BJ (cell line): ENCODE data around the gene BCL2. TPM values are rescaled to one million over a fixed set of nuclear protein-coding genes. Genes with fewer than 3 reads are reported as not detected.

Experiments used
- CTCF ChIA-PET: fragments of 350-600 bp; formaldehyde crosslinking; extraction: SDS; loops from one replicate; lab custom pipeline; 2021; ENCODE audit warnings: antibody characterized with exemption, inconsistent platforms; lab: Yijun Ruan, JAX
- POLR2A ChIA-PET: fragments of 300-600 bp; sonication (Branson Sonifier 250); formaldehyde crosslinking; extraction: SDS; loops from one replicate; lab custom pipeline; 2021; ENCODE audit warnings: antibody characterized with exemption; lab: Charles Lee
- DNase-seq: peaks from one replicate; pipeline ENCODE4 v3.0.0-alpha.2; 2011; ENCODE audit warnings: low read depth
- H3K27me3 ChIP-seq: 2 replicates; pipeline ENCODE4 v1.6.0; 2011; ENCODE audit warnings: low read length; ENCODE audit not compliant: control insufficient read depth, insufficient read depth
- H3K36me3 ChIP-seq: 2 replicates; pipeline ENCODE4 v1.5.1; 2011; ENCODE audit warnings: low read length; ENCODE audit not compliant: control insufficient read depth, insufficient read depth
- H3K4me3 ChIP-seq: 2 replicates; pipeline ENCODE4 v1.5.1; 2011; ENCODE audit warnings: low read depth, mild to moderate bottlenecking, control low read depth, low read length
- polyA plus RNA-seq: library from polyadenylated mRNA; depleted of rRNA; stranded (reverse); fragments of >200 nt; gene quantifications from 2 replicates; pipeline ENCODE4 v1.2.3, GENCODE V29; 2011
- TF ChIP-seq, protein P1 (sequence below): IDR thresholded peaks from 2 replicates; pipeline ENCODE4 v1.5.1; 2011; ENCODE audit warnings: low read depth, mild to moderate bottlenecking, control low read depth, inconsistent platforms, low read length, moderate library complexity; ENCODE audit not compliant: insufficient read depth

BCL2 gene
- polyA plus RNA-seq, 1 experiment = 0.15 TPM

DNA sequence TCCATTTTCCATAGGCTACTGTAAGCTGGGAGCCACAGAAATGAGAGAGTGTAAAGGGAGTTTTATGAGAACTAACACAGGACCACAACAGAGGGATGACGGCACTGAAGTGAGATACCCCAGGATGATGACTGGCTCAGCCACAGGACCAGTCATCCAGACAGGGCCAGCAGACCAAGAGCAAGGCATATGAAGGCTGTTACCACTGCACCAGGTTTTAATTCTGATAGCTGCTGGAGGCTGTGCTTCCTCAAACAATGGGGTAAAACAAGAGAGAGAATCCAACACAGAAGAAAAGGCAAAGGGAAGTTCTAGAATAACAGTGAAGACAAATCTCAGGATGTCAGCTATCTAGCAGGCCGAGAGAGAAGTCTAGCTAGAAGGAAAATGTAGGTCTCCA, 94.9 kb downstream of the BCL2 start:
- DNase-seq = no peak
- TF ChIP-seq, protein P1, sequence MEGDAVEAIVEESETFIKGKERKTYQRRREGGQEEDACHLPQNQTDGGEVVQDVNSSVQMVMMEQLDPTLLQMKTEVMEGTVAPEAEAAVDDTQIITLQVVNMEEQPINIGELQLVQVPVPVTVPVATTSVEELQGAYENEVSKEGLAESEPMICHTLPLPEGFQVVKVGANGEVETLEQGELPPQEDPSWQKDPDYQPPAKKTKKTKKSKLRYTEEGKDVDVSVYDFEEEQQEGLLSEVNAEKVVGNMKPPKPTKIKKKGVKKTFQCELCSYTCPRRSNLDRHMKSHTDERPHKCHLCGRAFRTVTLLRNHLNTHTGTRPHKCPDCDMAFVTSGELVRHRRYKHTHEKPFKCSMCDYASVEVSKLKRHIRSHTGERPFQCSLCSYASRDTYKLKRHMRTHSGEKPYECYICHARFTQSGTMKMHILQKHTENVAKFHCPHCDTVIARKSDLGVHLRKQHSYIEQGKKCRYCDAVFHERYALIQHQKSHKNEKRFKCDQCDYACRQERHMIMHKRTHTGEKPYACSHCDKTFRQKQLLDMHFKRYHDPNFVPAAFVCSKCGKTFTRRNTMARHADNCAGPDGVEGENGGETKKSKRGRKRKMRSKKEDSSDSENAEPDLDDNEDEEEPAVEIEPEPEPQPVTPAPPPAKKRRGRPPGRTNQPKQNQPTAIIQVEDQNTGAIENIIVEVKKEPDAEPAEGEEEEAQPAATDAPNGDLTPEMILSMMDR = no peak
- peaks cover 7% of the 10 kb centered on the region for H3K27me3 ChIP-seq
- H3K36me3 ChIP-seq = no peaks in the 10 kb centered on the region
- CTCF ChIA-PET = no interaction called here
- no peak overlapping the region for H3K4me3 ChIP-seq
- POLR2A ChIA-PET = no interaction called here

DNA sequence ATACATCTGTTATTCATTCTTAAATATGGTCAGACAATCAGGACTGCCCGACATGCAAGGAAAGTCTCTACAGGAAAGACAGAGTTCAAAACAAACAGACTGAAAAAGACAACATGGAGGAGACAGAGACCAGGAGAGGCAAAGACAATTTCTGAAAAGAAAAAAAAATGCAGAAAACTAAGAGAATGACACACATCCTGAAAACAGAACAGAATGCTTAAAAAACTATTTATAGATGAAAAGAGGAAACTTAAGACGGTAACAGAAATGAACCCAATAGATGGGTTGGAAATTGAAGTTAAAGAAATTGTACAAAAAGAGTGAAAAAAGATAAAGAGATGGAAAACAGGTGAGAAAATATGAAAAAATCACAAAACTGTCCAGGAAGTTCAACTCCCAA, 95.7 kb downstream of the BCL2 start:
- TF ChIP-seq, protein P1 = no peak
- Histone ChIP-seq H3K36me3 (no peaks in the 10 kb centered on the region), H3K4me3 (no peak overlapping the region), H3K27me3 (peaks cover 7% of the 10 kb centered on the region)
- POLR2A ChIA-PET = no interaction called here
- CTCF ChIA-PET = no interaction called here
- DNase-seq = no peak

DNA sequence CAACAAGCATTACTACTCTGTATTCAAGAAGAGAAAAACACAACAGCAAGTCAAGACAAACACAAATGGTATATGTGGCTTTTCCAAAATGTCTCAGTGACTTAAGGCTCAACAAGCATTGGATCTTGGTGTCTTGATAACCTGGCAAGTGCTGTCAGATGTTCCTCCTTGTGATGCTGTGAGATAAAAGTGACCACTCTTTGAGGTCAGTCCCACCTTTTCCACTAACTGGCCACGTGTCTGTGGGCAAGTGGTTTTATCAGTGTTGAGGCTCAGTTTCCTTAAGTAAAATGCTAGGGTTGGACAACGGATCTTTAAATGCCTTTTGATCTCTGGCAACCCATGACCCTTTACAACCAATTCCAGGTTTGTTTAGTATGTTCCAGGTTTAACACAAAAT, 98.7 kb downstream of the BCL2 start:
- DNase-seq = no peak
- no peak overlapping the region for H3K4me3 ChIP-seq
- peaks cover 8% of the 10 kb centered on the region for H3K27me3 ChIP-seq
- CTCF ChIA-PET = no interaction called here
- H3K36me3 ChIP-seq = no peaks in the 10 kb centered on the region
- POLR2A ChIA-PET = no interaction called here
- TF ChIP-seq, protein P1 = no peak

DNA sequence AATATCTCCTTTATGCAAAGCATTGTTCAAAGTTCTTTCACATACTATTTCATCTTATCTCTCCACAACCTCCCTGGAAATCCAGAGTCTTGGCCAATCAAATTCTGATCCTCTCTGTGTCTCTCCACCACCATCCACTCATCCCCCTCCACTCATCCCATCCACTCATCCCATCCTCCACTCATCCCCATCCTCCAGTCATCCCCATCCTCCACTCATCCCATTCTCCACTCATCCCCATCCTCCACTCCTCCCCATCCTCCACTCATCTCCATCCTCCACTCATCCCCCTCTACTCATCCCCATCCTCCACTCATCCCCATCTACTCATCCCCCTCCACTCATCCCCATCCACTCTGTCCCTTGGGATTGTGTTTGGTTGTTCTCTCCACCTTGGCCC, 101.1 kb downstream of the BCL2 start:
- peaks cover 6% of the 10 kb centered on the region for H3K27me3 ChIP-seq
- ChIA-PET POLR2A (no interaction called here), CTCF (interaction anchor here (1.2 kb wide), 1 partner anchor 96 kb away, joined by 3 read pairs; no protein-coding TSS in a partner anchor)

DNA sequence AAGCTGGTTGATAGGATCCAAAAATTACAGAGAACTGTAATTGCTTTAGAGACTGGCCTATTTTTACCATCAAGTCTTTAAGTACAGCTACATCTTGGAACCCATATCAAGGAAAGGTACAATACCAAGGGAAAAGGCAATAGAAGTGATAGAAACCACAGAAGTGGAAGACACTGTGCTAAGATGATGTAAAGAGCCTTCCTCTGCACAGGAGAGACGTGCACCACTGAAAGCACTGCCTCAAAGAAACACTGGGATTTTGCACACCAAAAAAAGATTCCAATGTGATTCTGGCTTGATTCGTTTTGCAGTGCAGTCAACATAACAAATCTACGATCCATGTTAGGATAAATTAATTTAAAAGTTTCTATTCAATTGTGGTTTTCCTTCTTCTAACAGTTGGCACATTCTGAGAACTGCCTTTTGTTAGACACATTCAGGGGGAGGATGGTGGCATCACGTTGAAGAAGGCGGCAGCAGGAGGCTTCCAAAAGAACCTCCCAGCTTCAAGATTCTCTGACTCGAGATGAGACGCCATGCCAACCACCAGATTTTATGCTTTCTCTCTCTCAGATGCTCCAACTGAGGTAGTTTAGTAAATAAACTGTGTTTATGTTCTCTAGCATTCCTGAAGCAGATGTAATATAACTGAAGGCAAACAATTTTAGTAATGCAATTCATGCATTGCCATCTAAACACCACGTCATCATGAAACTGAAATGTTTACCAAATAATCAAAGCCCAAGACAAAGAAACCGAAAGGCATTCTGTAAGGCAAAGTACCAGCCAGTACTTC, 102.9 kb downstream of the BCL2 start:
- CTCF ChIA-PET = no interaction called here

More for the DNA sequence above, 101.1 kb downstream of the BCL2 start:
- TF ChIP-seq, protein P1 = no peak
- no peak for DNase-seq
- no peaks in the 10 kb centered on the region for H3K36me3 ChIP-seq
- H3K4me3 ChIP-seq = no peak overlapping the region

More for the DNA sequence above, 102.9 kb downstream of the BCL2 start:
- POLR2A ChIA-PET = no interaction called here
- TF ChIP-seq, protein P1 = no peak
- DNase-seq = no peak
- no peaks in the 10 kb centered on the region for H3K36me3 ChIP-seq
- H3K27me3 ChIP-seq = peaks cover 5% of the 10 kb centered on the region
- H3K4me3 ChIP-seq = no peak overlapping the region
